ENCODE data around the gene FAM120B.

DNA sequence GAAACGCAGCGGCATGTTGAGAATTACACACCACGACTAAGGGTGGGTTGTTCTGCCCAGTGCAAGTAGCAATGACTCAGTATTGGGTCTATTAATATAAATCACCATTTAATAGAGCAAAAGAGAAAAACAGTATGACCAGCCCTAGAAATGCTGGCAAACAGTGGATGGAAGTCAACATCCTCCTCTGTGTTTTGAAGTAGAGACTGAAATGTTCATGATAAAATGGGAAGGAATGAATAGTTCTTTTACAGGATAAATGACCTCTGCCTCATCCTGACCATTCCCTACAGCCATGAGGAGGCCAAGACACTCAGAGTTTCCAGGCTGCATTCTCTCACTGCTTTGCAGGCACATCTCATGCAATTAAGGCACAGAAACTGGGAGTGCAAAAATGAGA, 134.8 kb downstream of the FAM120B start:
- TF ChIP-seq, protein P1, sequence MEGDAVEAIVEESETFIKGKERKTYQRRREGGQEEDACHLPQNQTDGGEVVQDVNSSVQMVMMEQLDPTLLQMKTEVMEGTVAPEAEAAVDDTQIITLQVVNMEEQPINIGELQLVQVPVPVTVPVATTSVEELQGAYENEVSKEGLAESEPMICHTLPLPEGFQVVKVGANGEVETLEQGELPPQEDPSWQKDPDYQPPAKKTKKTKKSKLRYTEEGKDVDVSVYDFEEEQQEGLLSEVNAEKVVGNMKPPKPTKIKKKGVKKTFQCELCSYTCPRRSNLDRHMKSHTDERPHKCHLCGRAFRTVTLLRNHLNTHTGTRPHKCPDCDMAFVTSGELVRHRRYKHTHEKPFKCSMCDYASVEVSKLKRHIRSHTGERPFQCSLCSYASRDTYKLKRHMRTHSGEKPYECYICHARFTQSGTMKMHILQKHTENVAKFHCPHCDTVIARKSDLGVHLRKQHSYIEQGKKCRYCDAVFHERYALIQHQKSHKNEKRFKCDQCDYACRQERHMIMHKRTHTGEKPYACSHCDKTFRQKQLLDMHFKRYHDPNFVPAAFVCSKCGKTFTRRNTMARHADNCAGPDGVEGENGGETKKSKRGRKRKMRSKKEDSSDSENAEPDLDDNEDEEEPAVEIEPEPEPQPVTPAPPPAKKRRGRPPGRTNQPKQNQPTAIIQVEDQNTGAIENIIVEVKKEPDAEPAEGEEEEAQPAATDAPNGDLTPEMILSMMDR (IDR thresholded peaks at IDR 0.05; ENCODE audit: borderline replicate concordance, extremely low read depth, low read length, poor library complexity, severe bottlenecking): no peak
- no peak for TF ChIP-seq EZH2 (IDR thresholded peaks at IDR 0.05; ENCODE audit: borderline replicate concordance, low read depth, low read length, severe bottlenecking)
